ENCODE measurements around the gene CCDC61.

CCDC61 gene

DNA sequence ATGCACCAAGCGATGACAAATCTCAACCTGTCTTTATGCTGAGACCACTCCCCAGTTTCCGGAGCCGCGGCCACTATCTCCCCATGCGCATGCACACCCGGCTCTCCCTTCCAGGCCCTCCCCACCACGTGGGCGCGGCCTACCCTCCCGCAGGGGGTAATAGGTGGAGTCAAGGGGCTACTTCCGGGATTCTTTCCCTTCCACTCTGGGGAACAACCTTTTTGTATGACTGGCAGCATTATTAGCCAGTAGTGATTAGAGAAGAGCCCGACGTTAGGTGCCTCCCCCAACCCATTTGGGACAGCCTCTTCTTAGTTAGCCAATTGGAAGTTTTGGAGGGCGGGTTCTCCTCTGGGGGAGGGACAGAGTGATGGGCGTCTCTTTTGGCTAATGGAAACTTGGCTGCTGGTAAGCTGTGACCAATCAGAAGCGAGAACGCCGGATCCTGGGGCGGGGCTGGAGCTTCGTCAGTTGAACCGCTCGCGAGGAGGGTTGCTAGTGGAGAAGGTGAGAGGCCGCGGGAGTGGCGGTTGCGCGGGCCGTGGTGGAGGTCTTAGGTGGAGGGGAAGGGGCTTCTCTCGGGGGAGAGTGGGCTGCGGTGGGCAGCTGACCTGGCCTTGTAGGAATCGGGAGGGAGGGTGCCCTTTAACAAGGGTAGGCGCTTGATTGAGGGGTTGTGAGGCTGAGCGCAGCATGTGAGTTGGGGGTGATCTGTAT lies at the start of gene CCDC61:
CCDC61 (plus strand) TSS at position 470 of the 717 bp plus-strand sequence. CDS start 7,552 bp downstream, outside the sequence.
- peak within 1 kb of the TSS; percentile 18 for H3K27ac ChIP-seq (ENCODE audit: low read length)
- no peaks in the 10 kb centered on the region for H3K9me3 ChIP-seq (ENCODE audit: control insufficient read depth in 2 of 2, low read length in 2 of 2)
- H3K4me3 ChIP-seq (ENCODE audit: low read length in 2 of 2): peak within 1 kb of the TSS; percentile 93 to 97
- peaks cover 19% of the 10 kb centered on the region for H3K4me1 ChIP-seq (ENCODE audit: control insufficient read depth, insufficient read depth, low read length)
- peaks cover 0 to 4% of the 10 kb centered on the region in 2 donors for H3K36me3 ChIP-seq (ENCODE audit: control insufficient read depth in 2 of 2, insufficient read depth in 2 of 2, low read length in 2 of 2)
- peaks cover 12% of the 10 kb centered on the region in 2 donors for H3K27me3 ChIP-seq (ENCODE audit: control insufficient read depth in 1 of 2, insufficient read depth in 2 of 2, low read length in 2 of 2)
- H3K9ac ChIP-seq (ENCODE audit: low read length in 2 of 2): peak within 1 kb of the TSS; percentile 79 to 87

DNA sequence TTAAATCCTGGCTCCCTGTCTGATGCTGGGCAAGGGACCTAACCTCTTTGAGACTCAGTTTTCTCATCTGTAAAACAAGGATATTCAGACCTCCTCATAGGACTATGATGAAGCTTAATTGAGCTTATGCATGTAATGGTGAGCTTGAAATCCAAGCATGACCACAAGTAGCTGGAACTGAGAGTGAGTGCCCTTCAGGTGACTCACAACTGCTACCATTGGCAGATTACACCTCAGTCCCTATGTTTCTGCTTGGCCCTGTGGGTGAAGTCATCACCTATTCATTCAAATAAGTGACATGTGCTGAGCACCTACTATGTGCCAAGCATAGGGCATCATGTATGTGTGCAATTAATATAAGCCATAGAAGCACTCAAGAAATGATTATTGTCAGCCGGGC lies 47.3 kb upstream of the CCDC61 start:
- Histone ChIP-seq H3K36me3 (ENCODE audit: control insufficient read depth in 2 of 2, insufficient read depth in 2 of 2, low read length in 2 of 2) (no peaks in the 10 kb centered on the region), H3K9ac (ENCODE audit: low read length in 2 of 2) (no peak overlapping the region)

GRCh38 chr19:45952341-45952685 lies 43.0 kb upstream of the CCDC61 start:
- Histone ChIP-seq H3K27me3 (ENCODE audit: control insufficient read depth in 1 of 2, insufficient read depth in 2 of 2, low read length in 2 of 2) (peaks cover 9 to 25% of the 10 kb centered on the region in 2 donors), H3K9ac (ENCODE audit: low read length in 2 of 2) (no peak overlapping the region), H3K9me3 (ENCODE audit: control insufficient read depth in 2 of 2, low read length in 2 of 2) (peaks cover 0 to 2% of the 10 kb centered on the region in 2 donors), H3K36me3 (ENCODE audit: control insufficient read depth in 2 of 2, insufficient read depth in 2 of 2, low read length in 2 of 2) (no peaks in the 10 kb centered on the region), H3K4me3 (ENCODE audit: low read length in 2 of 2) (no peak overlapping the region), H3K4me1 (ENCODE audit: control insufficient read depth, insufficient read depth, low read length) (no peaks in the 10 kb centered on the region), H3K27ac (ENCODE audit: low read length) (no peak overlapping the region)

More for the DNA sequence above, 47.3 kb upstream of the CCDC61 start:
- Histone ChIP-seq H3K27me3 (ENCODE audit: control insufficient read depth in 1 of 2, insufficient read depth in 2 of 2, low read length in 2 of 2) (peaks cover 4 to 11% of the 10 kb centered on the region in 2 donors), H3K4me1 (ENCODE audit: control insufficient read depth, insufficient read depth, low read length) (no peaks in the 10 kb centered on the region), H3K27ac (ENCODE audit: low read length) (no peak overlapping the region), H3K4me3 (ENCODE audit: low read length in 2 of 2) (no peak overlapping the region), H3K9me3 (ENCODE audit: control insufficient read depth in 2 of 2, low read length in 2 of 2) (no peaks in the 10 kb centered on the region)

- Histone ChIP-seq H3K4me3 (ENCODE audit: low read length in 2 of 2) (no peak overlapping the region), H3K27me3 (ENCODE audit: control insufficient read depth in 1 of 2, insufficient read depth in 2 of 2, low read length in 2 of 2) (peaks cover 9 to 25% of the 10 kb centered on the region in 2 donors), H3K27ac (ENCODE audit: low read length) (no peak overlapping the region)
Observed at GRCh38 chr19:45952686-45953505, 42.4 kb upstream of the CCDC61 start.

DNA sequence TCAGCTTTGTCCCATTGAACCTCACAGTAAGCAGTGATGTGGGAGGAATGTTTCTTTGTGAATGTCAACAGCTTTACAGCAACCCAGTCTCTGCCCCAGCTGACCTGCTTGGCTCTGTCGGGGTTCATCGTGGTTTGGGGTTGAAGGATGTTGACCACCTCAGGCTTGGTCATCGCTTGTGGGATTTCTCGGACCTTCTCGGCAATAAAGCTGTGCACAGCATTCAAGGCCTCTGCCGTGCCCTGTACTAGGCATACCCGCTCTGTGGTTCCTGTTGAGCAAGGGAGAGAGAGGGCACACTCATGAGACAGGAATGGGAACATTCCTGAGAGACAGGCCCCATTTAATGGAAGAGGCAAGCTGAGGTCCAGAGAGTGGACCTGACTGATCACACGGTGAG lies 41.6 kb upstream of the CCDC61 start:
- Histone ChIP-seq H3K4me3 (ENCODE audit: low read length in 2 of 2) (no peak overlapping the region), H3K4me1 (ENCODE audit: control insufficient read depth, insufficient read depth, low read length) (no peaks in the 10 kb centered on the region), H3K36me3 (ENCODE audit: control insufficient read depth in 2 of 2, insufficient read depth in 2 of 2, low read length in 2 of 2) (no peaks in the 10 kb centered on the region), H3K27me3 (ENCODE audit: control insufficient read depth in 1 of 2, insufficient read depth in 2 of 2, low read length in 2 of 2) (peaks cover 14 to 30% of the 10 kb centered on the region in 2 donors), H3K9me3 (ENCODE audit: control insufficient read depth in 2 of 2, low read length in 2 of 2) (peaks cover 0 to 2% of the 10 kb centered on the region in 2 donors), H3K9ac (ENCODE audit: low read length in 2 of 2) (no peak overlapping the region), H3K27ac (ENCODE audit: low read length) (no peak overlapping the region)

More at GRCh38 chr19:45952686-45953505, 42.4 kb upstream of the CCDC61 start:
- H3K9me3 ChIP-seq (ENCODE audit: control insufficient read depth in 2 of 2, low read length in 2 of 2): peaks cover 0 to 2% of the 10 kb centered on the region in 2 donors
- no peaks in the 10 kb centered on the region for H3K36me3 ChIP-seq (ENCODE audit: control insufficient read depth in 2 of 2, insufficient read depth in 2 of 2, low read length in 2 of 2)
- no peaks in the 10 kb centered on the region for H3K4me1 ChIP-seq (ENCODE audit: control insufficient read depth, insufficient read depth, low read length)
- H3K9ac ChIP-seq (ENCODE audit: low read length in 2 of 2): no peak overlapping the region

DNA sequence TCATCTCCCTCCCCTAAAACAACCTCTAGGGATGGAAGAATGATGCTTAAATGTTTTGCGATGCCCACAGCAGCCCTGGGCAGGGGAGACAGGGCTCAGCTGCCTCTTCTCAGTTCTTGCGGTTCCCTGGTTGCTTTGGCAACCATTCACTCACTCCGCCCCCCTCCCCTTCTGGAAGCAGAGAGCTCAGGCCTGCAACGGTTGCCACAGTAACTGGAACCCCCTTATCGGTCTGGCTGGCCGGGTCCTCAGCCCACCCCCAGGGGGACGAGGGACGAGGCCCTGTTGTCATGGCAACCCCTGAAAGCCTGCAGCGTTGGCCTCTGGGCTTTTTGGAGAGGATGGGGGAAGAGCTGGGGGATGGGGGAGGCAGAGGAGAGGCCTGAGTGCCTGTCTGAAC lies 41.1 kb upstream of the CCDC61 start:
- H3K9ac ChIP-seq (ENCODE audit: low read length in 2 of 2): no peak overlapping the region
- peaks cover 17 to 35% of the 10 kb centered on the region in 2 donors for H3K27me3 ChIP-seq (ENCODE audit: control insufficient read depth in 1 of 2, insufficient read depth in 2 of 2, low read length in 2 of 2)
- no peak overlapping the region for H3K27ac ChIP-seq (ENCODE audit: low read length)
- H3K36me3 ChIP-seq (ENCODE audit: control insufficient read depth in 2 of 2, insufficient read depth in 2 of 2, low read length in 2 of 2): no peaks in the 10 kb centered on the region
- peaks cover 0 to 2% of the 10 kb centered on the region in 2 donors for H3K9me3 ChIP-seq (ENCODE audit: control insufficient read depth in 2 of 2, low read length in 2 of 2)
- no peaks in the 10 kb centered on the region for H3K4me1 ChIP-seq (ENCODE audit: control insufficient read depth, insufficient read depth, low read length)
- no peak overlapping the region for H3K4me3 ChIP-seq (ENCODE audit: low read length in 2 of 2)

- peaks cover 0 to 2% of the 10 kb centered on the region in 2 donors for H3K9me3 ChIP-seq (ENCODE audit: control insufficient read depth in 2 of 2, low read length in 2 of 2)
- H3K4me3 ChIP-seq (ENCODE audit: low read length in 2 of 2): no peak overlapping the region
- no peak overlapping the region for H3K9ac ChIP-seq (ENCODE audit: low read length in 2 of 2)
- H3K27ac ChIP-seq (ENCODE audit: low read length): no peak overlapping the region
- H3K36me3 ChIP-seq (ENCODE audit: control insufficient read depth in 2 of 2, insufficient read depth in 2 of 2, low read length in 2 of 2): no peaks in the 10 kb centered on the region
- H3K27me3 ChIP-seq (ENCODE audit: control insufficient read depth in 1 of 2, insufficient read depth in 2 of 2, low read length in 2 of 2): peaks cover 17 to 33% of the 10 kb centered on the region in 2 donors
- H3K4me1 ChIP-seq (ENCODE audit: control insufficient read depth, insufficient read depth, low read length): no peaks in the 10 kb centered on the region
Observed at GRCh38 chr19:45955905-45956608, 39.2 kb upstream of the CCDC61 start.

- Histone ChIP-seq H3K27me3 (ENCODE audit: control insufficient read depth in 1 of 2, insufficient read depth in 2 of 2, low read length in 2 of 2) (peaks cover 13 to 28% of the 10 kb centered on the region in 2 donors), H3K4me1 (ENCODE audit: control insufficient read depth, insufficient read depth, low read length) (no peaks in the 10 kb centered on the region), H3K36me3 (ENCODE audit: control insufficient read depth in 2 of 2, insufficient read depth in 2 of 2, low read length in 2 of 2) (no peaks in the 10 kb centered on the region), H3K9ac (ENCODE audit: low read length in 2 of 2) (no peak overlapping the region), H3K4me3 (ENCODE audit: low read length in 2 of 2) (no peak overlapping the region), H3K27ac (ENCODE audit: low read length) (no peak overlapping the region), H3K9me3 (ENCODE audit: control insufficient read depth in 2 of 2, low read length in 2 of 2) (peaks cover 0 to under 1% of the 10 kb centered on the region in 2 donors)
Observed at GRCh38 chr19:45958320-45958719, 36.9 kb upstream of the CCDC61 start.

DNA sequence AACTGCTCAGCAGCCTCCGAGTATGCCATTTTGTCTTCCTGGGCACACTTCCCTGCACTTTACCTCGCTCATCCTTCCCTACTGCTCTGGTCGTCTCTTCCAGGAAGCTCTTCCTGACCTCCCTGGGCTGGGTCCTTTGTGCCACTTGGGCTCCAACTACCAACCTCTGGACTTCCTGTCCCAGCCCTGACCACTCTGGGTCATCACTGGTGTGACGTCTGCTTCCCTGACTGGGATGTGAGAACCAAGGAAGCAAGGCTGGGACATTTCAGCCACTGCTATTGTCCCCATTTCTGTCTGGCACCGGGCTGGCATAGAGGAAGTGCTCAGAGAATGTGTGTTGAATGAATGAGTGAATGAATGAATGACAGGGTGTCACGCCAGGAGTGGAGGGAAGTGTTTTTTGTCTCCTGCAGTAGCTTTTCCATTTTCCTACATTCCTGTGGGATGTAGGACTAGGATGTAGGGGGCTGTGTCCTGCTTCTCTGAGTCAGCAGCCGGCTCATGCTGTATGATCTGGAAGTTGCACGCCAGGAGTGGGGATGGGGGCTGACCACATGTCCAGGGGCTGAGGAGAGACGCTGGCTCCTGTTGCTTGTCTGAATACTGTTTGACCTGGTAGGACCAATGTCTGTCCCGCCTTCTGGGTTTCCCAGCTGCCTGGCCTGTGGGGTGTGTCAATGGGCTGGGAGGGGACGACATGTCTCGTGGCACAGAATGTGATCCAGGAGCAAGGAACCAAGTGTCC lies 36.3 kb upstream of the CCDC61 start:
- no peaks in the 10 kb centered on the region for H3K4me1 ChIP-seq (ENCODE audit: control insufficient read depth, insufficient read depth, low read length)
- no peak overlapping the region for H3K9ac ChIP-seq (ENCODE audit: low read length in 2 of 2)
- H3K27me3 ChIP-seq (ENCODE audit: control insufficient read depth in 1 of 2, insufficient read depth in 2 of 2, low read length in 2 of 2): peaks cover 11 to 23% of the 10 kb centered on the region in 2 donors
- H3K4me3 ChIP-seq (ENCODE audit: low read length in 2 of 2): no peak overlapping the region
- no peaks in the 10 kb centered on the region for H3K36me3 ChIP-seq (ENCODE audit: control insufficient read depth in 2 of 2, insufficient read depth in 2 of 2, low read length in 2 of 2)
- no peaks in the 10 kb centered on the region for H3K9me3 ChIP-seq (ENCODE audit: control insufficient read depth in 2 of 2, low read length in 2 of 2)
- no peak overlapping the region for H3K27ac ChIP-seq (ENCODE audit: low read length)

GRCh38 chr19:45959517-45960025 lies 35.7 kb upstream of the CCDC61 start:
- Histone ChIP-seq H3K9me3 (ENCODE audit: control insufficient read depth in 2 of 2, low read length in 2 of 2) (no peaks in the 10 kb centered on the region), H3K27me3 (ENCODE audit: control insufficient read depth in 1 of 2, insufficient read depth in 2 of 2, low read length in 2 of 2) (peaks cover 11 to 22% of the 10 kb centered on the region in 2 donors), H3K27ac (ENCODE audit: low read length) (no peak overlapping the region), H3K36me3 (ENCODE audit: control insufficient read depth in 2 of 2, insufficient read depth in 2 of 2, low read length in 2 of 2) (no peaks in the 10 kb centered on the region), H3K4me1 (ENCODE audit: control insufficient read depth, insufficient read depth, low read length) (no peaks in the 10 kb centered on the region), H3K9ac (ENCODE audit: low read length in 2 of 2) (no peak overlapping the region), H3K4me3 (ENCODE audit: low read length in 2 of 2) (no peak overlapping the region)

All from stomach smooth muscle (tissue), 2 donors.